HG03103 (cell line): ENCODE results near the gene MASP2.
"Not testable (repeated sequence)": the region's sequence is repeated elsewhere in the genome, so short reads cannot be mapped to it uniquely, and the experiment has no call there.

Experiments used
- ATAC-seq: cut with Tn5 transposase; IDR thresholded peaks from one replicate; pipeline ENCODE4 v1.9.1; 2021; ENCODE audit warnings: low read depth; ENCODE audit not compliant: unreplicated experiment

Gene MASP2

DNA sequence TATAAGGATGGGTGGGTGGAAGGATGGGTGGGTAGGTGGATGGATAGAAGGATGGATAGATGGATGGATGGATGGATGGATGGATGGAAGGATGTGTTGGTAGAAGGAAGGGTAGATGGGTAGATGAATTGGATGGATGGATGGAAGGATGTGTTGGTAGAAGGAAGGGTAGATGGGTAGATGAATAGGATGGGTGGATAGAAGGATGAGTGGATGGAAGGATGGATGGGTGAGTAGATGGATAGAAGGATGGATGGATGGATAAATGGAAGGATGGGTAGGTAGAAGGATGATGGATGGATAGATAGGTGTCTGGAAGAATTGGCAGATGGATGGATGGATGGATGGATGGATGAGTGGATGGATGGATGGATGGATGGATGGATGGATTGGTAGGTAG is 6.0 kb downstream of the MASP2 start:
- no peak for ATAC-seq

DNA sequence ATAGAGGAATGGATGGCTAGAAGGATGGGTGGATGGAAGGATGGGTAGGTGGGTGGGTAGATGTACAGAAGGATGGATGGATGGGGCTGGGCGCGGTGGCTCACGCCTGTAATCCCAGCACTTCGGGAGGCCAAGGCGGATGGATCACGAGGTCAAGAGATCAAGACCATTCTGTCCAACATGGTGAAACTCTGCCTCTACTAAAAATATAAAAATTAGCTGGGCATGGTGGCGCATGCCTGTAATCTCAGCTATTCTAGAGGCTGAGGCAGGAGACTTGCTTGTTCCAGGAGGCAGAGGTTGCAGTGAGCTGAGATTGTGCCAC is 7.0 kb downstream of the MASP2 start:
- not testable (repeated sequence) for ATAC-seq

DNA sequence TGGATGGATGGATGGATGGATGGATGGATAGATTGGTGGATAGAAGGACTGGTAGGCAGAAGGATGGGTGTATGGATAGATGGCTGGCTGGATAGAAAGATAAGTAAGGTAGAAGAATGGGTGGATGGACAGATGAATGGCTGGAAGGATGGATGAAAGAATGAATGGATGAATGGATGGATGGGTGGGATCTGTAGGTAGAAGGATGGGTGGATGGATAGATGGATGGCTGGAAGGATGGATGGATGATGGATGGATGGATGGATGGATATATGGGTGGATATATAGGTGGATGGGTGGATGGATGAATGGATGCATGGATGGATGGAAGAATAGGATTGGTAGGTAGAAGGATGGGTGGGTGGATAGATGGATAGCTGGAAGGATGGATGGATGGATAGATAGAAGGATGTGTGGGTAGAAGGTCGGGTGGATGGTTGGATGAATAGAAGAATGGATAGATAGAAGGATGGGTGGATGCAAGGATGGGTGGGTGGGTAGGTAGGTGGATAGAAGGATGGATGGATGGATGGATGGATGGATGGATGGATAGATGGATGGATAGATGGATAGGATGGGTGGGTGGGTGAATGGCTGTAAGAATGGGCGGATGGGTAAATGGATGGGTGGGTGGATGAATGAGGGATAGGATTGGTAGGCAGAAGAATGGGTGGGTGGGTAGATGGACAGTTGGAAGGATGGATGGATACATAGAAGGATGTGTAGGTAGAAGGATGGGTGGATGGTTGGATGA is 7.5 kb downstream of the MASP2 start:
- no peak for ATAC-seq

DNA sequence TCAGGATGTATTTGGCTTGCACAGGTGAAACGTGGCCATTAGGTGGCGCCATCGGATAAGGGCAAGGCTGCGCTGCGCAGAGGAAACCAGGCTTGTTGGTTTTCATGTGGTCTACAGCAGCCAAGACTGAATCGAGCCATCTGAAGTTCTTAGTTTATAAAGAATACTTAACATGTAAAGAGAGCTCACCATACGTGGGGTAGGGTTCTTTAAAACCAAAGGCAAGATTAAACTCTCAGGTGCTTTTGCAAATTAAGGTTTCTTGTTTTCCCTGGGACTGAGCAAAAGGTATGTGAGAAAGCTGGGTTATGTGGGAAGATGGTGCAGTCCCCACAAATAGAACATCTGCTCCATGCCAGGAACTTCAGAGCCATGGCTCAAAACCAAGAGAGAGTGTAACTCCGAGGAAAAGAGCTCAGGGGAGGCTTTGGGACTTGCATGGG is 9.3 kb downstream of the MASP2 start:
- ATAC-seq = no peak

DNA sequence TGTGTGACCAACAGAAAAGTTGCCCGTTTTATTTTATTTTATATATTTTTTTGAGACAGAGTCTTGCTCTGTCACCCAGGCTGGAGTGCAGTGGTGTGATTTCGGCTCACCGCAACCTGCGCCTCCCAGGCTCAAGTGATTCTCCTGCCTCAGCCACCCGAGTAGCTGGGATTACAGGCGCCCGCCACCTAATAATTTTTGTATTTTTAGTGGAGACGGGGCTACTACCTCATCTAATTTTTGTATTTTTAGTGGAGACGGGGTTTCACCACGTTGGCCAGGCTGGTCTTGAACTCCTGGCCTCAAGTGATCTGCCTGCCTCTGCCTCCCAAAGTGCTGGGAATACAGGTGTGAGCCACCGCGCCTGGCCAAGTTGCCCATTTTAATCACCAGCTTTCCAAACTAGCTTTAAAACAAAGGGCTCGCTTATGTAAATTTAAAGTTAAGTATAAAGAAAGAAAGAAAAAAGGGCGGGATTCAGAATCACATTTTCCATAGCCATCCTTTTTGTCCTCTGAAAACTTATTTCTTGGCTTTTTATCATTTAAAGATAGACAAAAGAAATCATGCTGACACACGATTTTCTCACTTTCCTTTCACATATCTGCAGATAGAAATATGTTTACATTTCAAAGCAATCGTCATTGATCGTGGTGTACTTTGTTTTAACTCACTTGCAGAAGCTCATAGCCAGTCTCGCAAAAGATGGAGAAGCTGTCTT is 9.9 kb downstream of the MASP2 start:
- not testable (repeated sequence) for ATAC-seq

DNA sequence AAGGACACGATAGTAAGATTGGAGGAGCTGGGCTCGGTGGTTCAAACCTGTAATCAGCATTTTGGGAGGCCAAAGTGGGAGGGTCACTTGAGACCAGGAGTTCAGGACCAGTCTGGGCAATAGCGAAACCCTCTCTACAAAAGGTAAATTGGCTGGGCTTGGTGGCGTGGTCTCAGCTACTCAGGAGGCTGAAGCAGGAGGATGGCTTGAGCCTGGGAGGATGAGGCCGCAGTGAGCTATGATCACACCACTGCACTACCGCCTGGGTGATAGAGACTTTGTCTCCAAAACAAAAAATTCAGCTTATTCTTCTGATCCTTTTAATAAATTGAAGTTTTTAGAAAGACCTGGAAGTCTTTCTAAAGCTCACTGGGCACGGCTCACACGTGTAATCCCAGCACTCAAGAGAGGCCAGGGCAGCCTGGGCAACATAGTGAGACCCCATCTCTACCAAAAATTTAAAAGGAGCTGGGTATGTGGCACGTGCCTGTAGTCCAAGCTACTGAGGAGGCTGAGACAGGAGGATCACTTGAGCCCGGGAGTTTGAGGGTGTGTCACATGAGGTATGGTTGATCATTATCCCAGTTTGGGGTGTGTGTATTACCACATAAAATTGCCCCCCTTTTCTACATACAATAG is 15.3 kb downstream of the MASP2 start:
- no peak for ATAC-seq

DNA sequence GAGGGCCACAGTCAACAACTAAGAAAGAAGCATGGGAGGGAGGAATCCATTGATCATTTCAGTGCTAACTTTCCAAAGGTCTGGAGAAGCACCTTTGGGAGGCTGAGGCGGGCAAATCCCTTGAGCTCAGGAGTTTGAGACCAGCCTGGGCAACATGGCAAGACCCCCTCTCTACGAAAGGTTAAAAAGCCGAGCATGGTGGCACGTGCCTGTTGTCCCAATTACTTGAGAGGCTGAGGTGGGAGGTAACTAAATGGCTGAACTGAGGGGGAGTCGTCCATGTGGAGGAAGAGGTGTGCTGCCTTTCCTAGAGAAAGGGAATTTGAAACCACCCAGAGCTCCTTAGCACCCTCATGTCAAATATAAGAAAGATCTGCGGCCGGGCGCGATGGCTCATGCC is 16.2 kb downstream of the MASP2 start:
- no peak for ATAC-seq

DNA sequence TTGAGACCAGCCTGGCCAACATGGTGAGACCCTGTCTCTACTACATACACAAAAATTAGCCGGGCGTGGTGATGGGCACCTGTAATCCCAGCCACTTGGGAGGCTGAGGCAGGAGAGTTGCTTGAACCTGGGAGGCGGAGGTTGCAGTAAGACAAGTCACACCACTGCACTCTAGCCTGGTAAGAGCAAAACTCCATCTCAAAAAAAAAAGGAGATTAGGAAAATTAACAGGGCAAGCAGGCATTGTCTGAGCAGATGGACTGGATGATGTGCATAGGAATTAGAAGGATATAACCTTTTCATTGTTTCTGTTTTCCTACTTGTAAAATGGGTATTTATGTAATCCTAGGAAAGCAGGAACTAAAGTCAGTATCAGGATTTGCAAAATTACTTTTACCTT is 19.0 kb downstream of the MASP2 start:
- no peak for ATAC-seq

DNA sequence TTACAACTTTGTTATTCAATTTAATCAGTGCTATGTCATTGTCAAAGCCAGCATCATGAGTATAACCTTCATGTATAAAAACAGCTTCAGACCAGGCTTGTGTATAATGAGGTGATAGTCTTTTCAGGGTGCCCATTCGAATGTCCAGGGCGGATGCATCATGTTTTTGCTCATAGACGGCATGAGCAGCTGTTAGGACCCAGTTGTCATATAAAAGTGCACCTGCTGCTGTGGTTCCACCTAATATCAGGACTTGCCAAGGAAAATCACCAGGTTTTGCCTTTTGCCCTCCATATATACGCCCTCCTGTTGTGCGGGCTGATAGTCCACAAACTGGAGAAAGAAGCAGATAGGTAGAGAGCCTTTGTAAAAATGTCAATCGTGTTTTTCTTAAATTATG is 19.7 kb downstream of the MASP2 start:
- no peak for ATAC-seq

DNA sequence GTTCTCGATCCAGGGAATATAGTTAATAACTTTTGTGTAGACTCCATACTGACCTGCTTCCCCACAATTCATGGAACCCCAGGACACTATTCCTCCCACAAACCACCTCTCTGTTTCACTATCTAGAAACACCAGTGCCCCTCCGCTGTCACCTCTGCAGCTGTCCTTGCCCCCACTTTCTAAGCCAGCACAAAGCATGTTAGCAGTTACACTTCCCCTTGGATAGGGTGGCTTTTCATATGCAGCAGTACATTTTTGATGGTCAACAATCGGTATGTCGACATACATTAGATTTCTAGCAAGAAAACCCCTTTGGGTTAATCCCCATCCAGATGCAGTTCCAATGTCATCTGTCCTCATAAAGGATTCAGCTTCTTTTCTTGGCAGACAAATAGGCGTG is 20.1 kb downstream of the MASP2 start:
- no peak for ATAC-seq

DNA sequence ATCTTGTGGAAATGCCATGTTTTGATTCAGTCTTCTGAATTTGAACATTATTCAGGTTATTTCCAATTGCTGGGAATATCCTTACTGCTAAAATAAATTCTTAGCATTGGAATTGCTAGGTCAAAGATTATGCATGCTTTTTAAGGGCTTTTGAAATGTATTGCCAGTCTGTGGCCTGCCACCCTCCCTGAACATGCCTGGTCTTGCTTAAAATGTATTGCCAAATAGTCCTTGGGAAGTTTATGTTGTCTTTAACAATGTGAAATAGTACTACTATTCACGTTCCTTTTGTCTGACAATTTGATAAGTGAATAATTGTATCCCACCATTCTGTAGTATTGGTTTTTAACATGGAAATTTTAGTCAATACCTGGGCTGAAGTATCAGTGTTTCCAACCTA is 21.0 kb downstream of the MASP2 start:
- ATAC-seq = no peak

DNA sequence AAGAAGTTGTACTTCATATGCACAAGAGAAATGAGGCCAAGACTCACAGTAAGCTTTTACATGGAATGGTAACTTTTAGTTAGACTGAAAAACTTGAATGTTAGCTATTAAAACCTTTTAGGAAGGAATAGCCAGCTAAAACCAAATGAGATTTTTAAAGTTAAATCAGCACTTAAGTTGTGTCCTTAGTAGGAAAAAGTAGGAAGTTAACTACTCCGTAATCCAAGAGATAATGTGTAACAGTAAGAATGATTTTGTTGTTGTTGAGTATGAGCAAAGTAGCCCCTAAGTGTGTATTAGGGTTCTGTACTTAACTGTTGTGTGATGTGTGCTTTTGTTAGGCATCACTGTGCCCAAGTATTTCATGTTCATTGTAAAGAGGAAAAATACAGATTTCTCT is 21.4 kb downstream of the MASP2 start:
- ATAC-seq = no peak

DNA sequence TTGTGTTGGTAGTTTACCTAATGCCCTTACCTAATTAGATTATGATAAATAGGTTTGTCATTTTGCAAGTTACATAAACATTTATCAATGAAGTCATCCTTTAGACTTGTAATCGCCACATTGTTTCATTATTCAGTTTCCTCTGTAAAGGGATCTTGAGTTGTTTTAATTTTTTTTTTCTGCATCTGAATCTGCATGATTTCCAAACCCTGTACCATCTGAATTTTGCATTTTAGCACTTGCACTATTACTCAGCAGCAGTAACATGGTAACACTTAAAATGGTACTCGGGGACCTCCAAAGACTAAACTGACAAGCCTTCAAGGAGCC is 22.2 kb downstream of the MASP2 start:
- ATAC-seq = no peak

DNA sequence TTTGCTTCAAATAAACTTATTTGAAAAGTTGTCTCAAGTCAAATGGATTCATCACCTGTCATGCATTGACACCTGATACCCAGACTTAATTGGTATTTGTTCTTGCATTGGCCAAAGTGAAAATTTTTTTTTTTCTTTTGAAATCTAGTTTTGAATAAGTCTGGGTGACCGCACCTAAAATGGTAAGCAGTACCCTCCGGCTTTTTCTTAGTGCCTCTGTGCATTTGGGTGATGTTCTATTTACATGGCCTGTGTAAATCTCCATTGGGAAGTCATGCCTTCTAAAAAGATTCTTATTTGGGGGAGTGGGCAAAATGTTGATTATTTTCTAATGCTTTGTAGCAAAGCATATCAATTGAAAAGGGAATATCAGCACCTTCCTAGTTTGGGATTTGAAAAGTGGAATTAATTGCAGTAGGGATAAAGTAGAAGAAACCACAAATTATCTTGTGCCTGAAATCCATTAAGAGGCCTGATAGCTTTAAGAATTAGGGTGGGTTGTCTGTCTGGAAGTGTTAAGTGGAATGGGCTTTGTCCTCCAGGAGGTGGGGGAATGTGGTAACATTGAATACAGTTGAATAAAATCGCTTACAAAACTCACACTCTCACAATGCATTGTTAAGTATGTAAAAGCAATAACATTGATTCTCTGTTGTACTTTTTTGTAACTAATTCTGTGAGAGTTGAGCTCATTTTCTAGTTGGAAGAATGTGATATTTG is 22.7 kb downstream of the MASP2 start:
- ATAC-seq = no peak

DNA sequence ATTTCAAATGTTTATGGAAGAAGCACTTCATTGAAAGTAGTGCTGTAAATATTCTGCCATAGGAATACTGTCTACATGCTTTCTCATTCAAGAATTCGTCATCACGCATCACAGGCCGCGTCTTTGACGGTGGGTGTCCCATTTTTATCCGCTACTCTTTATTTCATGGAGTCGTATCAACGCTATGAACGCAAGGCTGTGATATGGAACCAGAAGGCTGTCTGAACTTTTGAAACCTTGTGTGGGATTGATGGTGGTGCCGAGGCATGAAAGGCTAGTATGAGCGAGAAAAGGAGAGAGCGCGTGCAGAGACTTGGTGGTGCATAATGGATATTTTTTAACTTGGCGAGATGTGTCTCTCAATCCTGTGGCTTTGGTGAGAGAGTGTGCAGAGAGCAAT is 23.8 kb downstream of the MASP2 start:
- ATAC-seq = no peak

DNA sequence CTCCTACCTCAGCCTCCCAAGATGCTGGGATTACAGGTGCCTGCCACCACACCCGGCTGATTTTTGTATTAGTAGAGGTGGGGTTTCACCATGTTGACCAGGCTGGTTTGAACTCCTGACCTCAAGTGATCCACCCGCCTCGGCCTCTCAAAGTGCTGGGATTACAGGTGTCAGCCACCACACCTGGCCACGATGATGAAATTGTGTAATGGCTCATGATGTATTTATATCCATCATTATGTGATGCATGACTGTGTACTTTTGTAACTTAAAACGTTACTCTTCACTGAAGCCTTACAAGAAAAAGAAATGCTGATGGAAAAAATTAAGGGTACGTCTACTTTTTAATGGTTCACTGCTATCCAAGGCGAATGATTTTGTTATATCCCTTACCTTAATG is 27.1 kb downstream of the MASP2 start:
- ATAC-seq = no peak

DNA sequence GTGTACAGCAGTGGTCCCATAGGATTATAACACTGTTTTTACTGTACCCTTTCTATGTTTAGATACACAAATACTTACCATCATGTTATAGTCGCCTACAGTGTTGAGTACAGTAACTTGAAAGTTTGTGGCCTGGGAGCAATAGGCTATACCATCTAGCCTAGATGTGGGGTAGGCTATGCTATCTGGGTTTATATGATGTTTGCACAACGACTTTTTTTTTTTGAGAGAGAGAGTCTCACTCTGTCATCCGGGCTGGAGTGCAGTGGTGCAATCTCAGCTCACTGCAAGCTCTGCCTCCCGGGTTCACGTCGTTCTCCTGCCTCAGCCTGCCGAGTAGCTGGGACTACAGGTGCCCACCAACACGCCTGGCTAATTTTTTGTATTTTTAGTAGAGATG is 27.7 kb downstream of the MASP2 start:
- not testable (repeated sequence) for ATAC-seq

DNA sequence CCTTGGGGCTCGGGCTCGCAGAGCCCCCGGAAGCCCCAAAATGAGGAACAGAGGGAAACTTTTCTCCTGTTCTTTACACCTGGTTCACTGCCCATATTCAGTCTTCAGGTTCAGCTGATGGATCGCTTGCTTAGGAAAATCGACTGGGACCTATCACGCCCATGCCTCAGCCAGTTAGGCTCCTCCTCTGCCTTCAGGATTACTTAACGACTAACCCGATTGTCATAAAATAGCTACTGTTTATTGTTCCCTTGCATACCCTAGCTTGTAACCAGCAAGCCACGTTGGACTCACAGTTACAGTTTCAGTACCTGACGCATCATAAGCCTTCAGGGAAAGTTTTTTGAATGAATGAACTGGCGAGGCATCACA is 33.9 kb downstream of the MASP2 start:
- ATAC-seq = no peak

DNA sequence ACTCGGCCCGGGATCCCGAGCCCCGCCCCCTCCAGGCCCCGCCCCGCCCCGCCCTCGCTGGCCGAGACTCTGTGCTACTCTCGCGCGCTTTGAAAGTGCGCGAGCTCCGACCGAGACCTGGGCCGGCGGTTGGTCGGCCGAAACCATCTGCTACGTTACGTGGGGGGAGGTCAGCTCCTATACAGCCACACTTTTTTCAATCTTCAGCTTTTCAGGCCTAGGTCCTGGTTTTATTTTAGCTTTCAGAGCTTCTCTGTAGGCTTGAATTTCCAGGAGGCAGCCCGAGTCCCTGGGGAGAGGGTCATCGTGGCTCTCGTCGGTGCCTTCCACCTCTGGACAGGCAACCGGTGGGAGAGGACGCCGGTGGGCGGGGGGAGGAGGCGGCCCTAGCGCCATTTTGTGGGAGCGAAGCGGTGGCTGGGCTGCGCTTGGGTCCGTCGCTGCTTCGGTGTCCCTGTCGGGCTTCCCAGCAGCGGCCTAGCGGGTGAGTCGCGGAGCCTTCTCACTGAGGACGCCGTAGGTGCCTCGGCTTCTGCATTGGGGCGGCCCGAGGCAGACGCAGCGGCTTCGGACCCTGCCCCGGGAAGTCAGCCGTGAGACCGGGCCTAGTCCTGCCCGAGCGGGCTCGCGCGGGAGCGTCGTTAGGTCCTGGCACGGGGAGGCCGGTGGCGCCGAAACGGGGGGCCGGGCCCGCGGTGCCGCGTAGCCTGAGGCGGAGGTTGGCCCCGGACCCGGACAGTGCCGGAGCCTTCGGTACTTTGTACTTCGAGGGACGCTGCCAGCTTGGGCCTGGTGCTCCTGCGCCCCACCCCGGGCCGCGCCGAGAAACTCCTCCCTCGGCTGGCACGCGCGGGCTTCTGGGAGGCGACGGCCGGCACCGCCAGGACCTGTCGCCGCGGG is 34.5 kb downstream of the MASP2 start, which contains the start of gene TARDBP:
TARDBP (plus strand) TSS at position 395 of the 900 bp plus-strand sequence. CDS start 1,074 bp downstream, outside the sequence.
- peak; percentile 75 for ATAC-seq

DNA sequence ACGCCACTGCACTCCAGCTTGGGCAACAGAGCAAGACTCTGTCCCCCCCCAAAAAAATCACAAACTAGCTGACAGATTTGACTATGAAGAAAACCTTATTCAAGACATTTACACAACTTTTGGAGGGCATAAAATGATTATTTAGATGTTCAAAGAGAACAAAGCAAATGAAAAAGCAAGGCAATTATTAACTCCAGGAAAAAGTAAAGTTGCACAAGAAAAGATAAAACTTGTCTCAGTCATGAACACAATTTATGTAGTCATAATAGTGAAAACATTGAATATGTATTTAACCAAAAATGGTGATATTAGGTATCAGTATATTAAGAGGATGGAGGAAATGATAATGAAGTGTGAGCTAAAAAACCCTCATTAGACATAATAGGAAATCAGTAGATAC is 46.5 kb downstream of the MASP2 start:
- no peak for ATAC-seq
